ENCODE data around the gene DCAF15.

DCAF15 gene

DNA sequence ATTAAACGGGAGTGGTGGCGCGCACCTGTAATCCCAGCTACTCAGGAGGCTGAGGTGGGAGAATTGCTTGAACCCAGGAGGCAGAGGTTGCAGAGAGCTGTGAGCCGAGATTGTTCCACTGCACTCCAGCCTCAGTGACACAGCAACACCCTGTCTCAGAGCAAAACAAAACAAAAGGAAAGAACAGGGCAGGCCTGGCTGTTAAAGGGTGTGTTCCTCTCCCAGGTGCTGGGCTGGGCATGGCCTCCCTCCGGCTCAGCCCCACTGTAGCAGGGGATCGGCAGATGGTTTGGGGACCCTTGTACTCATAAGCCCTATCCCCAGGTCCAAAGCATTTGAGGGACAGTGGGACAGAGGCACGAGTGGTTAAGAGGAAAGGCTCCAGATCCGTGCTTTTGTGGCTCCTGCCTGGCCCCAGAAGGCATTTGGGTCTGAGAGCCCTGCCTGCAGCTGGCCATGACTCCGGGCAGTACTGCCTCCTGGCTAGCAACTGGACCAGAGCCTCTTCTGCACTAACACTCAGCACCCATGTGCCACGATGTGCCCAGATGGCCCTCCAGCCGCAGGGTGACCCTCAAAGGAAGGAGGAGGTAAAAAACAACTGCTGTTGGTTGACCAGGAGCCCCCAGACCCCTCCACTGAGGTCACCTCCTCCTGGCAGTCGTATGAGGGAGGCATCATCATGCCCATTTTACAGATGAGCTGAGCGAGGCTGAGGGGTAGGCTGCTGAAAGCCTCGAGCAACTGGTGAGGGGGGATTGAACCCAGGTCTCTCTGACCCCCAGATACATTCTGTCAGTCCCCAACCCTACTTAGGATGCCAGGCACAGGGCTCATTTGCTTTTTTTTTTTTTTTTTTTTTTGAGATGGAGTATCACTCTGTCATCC is 43.8 kb downstream of the DCAF15 start:
- DNase-seq = no peak

DNA sequence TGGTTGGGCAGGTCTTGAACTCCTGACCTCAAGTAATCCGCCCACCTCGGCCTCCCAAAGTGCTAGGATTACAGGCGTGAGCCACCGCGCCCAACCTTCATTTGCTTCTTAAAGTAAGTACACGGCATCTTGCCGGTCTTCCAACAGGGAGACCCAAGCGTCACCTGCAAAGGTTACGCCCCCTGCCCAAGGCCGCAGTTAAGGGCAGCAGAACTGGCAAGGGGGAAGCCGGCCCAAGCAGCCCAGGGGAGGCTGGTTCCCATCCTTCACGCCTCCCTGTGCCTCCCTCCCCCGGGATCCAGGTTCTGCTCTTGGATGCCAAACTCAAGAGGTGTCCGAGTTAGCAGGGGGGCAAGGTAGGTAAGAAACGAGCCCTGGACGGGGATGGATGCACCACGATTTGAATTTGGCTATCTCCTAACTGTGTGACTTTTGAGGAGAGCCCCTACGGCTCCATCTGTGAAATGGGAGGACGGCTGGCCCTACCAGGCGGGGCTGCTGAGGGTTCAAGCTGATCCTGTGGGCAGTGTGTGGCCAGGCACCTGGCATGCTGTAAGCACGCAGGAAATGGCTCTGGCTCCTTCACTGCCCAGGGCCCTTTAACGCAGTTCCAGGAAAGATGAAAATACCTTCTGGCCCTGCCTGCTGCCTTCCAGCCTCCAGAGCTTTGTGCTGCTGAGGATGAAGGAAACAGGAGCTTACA is 44.8 kb downstream of the DCAF15 start:
- no peak for DNase-seq

DNA sequence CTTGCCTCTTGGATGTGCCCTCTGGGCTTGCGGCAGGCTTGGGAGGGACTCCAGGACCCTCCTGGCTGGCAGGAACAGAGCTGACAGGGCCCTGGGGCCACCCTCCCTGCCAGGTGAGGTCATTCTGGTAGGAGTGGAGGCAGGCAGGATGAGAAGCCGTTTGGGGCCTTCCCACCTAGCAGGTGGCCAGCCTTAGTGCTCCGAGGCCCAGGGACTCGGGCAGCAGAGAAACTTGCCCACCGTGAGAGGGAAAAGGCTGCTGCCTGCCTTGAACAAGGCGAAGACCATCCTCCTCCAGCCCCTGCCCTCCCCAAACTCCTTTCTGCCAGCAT is 45.3 kb downstream of the DCAF15 start:
- no peak for DNase-seq

DNA sequence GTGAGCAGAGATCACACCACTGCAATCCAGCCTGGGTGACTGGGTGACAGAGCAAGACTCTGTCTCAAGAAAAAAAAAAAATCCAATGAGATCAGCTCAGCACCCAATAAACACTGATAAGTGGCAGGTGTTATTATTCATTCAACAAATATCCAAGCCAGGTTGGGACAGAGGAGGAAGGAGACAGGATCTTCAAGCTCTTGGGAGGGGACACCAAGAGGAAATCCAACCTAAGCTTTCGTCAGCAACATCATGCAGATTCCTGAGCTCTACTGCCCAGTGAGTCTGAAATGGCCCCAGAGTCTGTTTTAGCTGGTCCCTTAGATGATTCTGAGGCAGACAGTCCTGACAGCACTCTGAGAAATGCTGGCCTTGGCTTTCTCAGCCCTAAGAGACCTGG is 46.1 kb downstream of the DCAF15 start:
- DNase-seq = no peak

DNA sequence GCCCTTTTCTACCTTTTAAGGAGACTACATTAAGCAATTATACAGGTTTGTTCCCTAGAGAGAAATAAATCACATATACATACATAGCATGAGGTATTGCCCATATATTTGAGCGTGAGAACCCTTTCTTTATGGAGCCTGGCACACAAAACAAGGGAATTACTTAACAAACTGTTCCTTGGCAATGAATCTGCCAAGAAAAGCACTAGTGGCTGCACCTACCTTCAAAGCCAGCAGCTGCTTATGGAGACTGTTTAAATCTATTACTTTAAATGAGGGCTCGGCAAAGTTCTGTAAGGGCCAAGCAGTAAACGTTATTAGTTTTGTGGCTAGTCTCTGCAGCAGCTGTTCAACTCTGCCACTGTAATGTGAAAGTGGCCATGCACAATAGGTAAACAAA is 46.8 kb downstream of the DCAF15 start:
- DNase-seq = no peak

DNA sequence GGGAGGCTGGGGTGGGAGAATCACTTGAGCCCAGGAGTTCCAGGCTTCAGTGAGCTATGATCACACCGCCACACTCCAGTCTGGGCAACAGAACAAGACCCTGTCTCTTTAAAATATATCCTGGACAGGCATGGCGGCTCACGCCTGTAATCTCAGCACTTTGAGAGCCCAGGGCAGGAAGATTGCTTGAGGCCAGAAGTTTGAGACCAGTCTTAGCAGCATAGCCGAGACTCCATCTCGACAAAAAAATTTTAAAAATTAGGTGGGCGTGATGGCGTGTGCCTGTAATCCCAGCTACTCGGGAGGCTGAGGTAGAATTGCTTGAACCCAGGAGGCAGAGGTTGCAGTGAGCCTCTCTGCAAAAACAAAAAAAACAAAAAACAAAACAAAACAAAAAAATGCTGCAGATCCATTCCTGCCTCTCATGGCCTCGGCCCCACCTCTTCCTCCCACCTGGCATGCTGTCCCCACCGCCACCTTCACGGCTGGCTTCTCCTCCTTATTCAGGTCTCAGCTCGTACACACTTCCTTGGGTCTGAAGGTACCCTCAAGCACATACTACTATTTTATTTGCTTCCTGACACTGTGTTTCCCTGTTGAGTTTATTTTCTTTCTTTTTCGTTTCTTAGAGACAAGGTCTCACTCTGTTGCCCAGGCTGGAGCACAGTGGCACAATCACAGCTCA is 48.5 kb downstream of the DCAF15 start:
- DNase-seq = no peak

DNA sequence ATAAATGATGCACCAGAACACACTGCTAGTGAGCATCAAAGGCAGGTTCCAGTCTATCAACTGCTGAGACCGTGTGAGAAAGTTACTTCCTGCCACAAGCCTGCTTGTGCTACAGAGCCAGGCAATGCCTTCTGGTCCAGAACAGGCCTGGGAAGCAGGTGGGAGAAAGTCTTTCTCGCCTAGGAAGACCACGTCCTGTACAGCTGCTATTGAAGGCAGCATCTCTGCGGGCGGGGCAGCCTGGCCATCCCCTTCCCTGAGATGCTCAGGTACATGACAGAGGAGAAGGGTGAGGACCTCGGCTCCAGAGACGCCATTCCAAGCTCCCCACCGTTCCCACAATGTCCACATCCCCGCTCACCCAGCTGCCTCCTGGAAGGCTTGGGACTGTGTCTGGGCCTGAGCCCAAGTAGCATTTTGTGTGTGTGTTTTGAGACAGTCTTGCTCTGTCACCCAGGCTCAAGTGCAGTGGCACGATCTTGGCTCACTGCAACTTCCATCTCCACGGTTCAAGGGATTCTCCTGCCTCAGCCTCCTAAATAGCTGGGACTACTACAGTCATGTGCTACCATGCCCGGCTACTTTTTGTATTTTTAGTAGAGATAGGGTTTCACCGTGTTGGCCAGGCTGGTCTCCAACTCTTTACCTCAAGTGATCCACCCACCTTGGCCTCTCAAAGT is 50.4 kb downstream of the DCAF15 start:
- no peak for DNase-seq

DNA sequence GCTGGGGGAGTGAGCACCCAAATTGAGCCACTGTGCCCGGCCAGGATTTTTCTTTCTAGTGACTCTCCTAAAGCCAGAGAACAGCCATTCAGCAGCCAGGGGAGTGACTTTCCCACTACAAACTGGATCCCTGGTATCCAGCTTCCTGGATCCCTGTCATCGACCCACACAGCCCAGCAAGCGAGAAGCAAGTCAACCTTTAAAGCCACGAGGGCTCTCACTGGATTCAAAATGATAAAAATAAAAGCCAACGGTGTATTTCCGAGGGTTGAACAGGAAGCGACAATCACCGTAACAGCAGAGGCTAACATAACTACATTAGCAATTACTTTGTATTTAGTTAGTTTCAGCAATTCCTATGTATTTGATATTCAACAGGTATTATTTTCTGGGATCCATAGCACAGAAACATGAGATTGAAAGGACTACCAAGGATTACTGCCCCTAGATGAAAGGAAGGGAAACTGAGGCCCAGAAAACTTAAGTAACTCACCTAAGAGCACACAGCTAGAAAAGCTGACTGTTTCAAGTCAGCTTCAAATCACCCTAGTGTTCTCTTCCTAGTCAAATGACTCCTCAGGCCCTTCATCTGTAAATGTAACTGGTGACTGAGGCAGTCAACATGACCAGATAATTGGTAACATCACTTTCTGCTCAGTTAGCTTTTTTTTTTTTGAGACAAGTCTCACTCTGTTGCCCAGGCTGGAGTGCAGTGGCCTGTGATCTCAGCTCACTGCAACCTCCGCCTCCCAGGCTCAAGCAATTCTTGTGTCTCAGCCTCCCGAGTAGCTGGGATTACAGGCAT is 51.1 kb downstream of the DCAF15 start:
- DNase-seq = no peak

DNA sequence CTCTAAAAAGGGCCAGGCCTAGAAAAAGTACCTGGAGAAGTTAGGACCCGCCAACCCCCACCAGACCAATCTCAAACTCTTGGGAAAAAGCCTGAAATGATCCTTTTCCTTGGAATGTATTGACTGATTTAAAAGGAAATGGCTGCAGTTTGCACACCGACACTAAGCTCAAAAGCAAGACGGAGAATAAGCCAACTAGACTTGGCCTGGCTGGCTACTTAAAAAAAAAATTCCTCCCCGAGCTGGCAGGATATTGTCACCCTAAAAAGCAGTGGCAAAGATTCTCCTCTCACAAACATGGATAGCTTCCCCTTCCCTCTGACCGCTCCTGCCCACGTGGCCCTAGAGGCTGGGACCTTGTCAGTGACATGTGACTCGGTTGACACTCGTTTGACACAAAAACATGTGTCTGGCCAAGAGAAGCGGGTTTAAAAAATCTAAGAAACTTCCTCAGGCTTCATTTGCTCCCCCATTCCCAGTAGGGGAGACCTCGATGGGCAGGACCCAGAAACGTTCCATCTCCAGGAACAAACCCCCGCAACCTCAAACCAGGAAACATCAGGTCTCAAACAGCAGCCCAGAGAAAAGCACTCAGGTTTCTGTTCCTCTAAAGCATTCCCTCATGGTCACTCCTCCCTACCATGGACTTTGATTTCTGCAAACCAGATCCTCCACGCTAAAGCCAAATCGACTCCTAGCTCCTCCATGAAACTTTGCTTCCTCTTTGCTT is 52.5 kb downstream of the DCAF15 start:
- DNase-seq = no peak

DNA sequence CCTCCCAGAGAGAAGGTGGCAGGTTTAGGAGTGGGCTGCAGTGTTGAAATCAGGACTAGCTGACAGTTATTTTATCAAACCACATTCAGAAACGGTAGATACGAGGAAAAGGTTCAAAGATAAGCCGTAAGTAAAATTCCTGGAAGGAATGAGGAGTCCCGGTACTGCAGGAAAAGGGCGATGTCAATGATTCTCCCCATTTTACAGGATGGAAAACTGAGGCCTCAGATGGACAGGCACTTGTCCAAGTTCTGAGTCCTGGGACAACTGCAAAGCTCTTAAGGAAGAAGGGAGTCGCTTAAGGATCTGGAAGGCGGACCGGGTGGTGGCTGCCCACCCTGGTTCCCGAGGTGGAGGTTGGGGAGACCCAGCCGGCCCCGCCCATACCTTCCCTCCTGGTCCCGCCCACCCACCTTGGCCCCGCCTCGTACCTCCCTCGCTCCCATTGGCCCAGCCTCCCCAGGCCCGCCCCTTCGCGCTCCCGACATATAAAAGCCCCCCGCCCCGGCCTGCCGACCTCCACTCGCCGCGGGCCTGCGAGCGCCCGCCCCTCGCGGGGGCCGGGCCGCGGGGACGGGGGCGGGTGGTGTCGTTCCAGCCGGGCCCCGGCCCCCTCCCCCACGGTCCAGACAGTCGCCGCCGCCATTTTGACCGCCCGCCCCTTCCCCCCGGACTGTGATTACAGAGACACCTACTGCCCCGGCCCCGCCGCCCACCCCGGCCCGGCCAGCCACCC is 53.2 kb downstream of the DCAF15 start:
- peak; percentile 73 for DNase-seq

DNA sequence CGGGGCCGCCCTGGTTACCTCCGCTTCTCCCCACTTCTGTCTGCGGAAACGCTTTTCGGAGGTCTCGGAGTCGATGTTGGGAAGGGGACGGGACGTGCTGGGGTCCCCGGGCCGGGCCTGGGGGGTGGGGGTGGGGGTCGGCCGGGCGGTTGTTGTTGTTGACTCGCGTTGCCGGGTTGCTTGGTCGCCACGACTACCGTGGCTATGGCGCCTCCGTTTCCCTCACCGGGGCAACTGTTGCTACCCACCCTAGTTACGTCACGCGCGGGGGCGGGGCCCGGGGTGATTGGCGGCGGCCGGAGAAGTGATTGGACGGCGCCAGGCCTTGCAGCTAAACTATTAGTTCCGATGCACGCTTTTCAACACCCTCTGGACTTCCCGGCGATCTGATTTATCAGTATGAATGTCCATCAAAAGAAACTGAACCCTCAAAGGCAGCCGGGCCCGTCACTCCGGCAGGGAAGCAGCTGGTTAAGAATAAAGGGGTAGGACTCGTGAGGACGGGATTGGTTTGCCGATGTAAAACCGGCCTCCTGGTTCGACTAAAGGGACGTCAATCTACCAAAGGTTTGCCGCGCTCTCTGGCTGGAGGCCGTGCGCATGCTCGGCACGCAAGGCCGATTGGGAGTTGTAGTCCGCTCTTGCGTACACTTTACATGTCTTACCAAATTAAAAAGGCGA is 53.9 kb downstream of the DCAF15 start, which contains the start of gene RFX1:
TSS of gene RFX1 (minus strand) at position 236 of the 681 bp plus-strand sequence. CDS start 12,477 bp downstream, outside the sequence.
- peak; percentile 99 for DNase-seq

DNA sequence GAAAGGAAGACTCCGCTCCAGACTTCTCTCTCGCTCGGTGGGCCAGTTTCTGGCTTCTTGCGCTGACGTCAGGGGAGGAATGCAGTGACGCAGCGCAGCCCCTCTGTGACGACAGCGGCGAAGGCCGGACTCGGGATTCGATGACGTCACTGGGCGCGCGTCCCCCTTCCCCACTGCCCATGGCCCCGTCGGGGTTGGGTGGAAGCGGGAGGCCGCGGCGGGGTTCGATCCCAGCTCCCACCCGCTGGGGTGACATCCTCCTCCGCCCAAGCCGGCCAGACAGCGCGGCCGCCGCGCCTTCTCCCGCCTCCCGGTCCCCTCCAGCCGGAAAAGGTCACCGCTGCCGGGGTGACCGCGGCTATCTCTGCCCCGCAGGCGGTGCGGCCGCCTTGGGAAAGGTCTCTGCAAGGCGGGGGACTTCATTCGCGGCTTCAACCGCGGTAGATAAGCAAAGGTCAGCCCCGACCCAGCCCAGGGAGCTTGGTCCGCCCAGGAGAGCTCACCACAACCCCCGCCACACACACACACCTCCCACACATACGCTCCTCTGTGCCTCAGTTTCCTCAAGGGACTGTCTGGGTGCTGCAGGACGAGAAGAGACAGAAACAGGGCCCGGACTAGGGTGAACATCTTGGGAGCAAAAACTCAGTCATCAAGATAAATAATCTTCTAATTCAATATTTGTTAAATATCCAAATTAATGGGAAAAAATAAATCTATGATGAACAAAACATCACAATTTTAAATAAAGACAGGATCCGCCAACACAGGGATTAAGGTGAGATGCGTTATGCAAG is 54.7 kb downstream of the DCAF15 start:
- DNase-seq = no peak
